Left lung (tissue), 10 donors: ENCODE measurements around the gene EME1. TPM values are rescaled to one million over a fixed set of nuclear protein-coding genes. Genes with fewer than 3 reads are reported as not detected.
A peak's percentile ranks its signal among the peaks of the same experiment; 100 is the strongest.

Experiments
- ATAC-seq: fragments of 200-7000 bp; cut with Tn5 transposase; one replicate; pipeline ENCODE4 v1.9.1; 2020; ENCODE audit warnings: moderate library complexity
- DNase-seq, 4 donors: peaks; one replicate each; pipeline ENCODE4 v3.0.0-alpha.2; 2013 to 2020
- H3K27ac ChIP-seq, 2 donors: fragments of 200-600 bp; sonication (generic) in 1 of 2; one replicate each; pipeline versions ENCODE4 v1.5.0 to v1.8.0; 2020 to 2021
- H3K27me3 ChIP-seq, 2 donors: fragments of 200-600 bp; sonication (generic) in 1 of 2; one replicate each; pipeline versions ENCODE4 v1.5.0 to v1.8.0; 2020 to 2021
- H3K36me3 ChIP-seq, 2 donors: fragments of 200-600 bp; sonication (generic) in 1 of 2; one replicate each; pipeline versions ENCODE4 v1.5.0 to v1.8.0; 2020 to 2021
- H3K4me1 ChIP-seq, 2 donors: fragments of 200-600 bp; one replicate each; pipeline ENCODE4 v1.8.0; 2021
- H3K4me3 ChIP-seq, 2 donors: fragments of 200-600 bp; sonication (generic) in 1 of 2; one replicate each; pipeline versions ENCODE4 v1.5.0 to v1.8.0; 2020 to 2021; ENCODE audit warnings: mild to moderate bottlenecking in 1 of 2
- H3K9me3 ChIP-seq, 2 donors: fragments of 200-600 bp; sonication (generic) in 1 of 2; one replicate each; pipeline versions ENCODE4 v1.5.0 to v1.8.0; 2020 to 2021
- intact Hi-C, 2 donors: fragments of 100-400 bp; cut with DNase I; formaldehyde crosslinking; loops; one replicate each; pipeline versions ENCODE4 v1.11.2 to v1.14.2; 2022
- polyA plus RNA-seq, 6 donors: library from polyadenylated mRNA; unstranded; fragments of 120-200 nt; gene quantifications; one replicate each; pipeline ENCODE4 v1.2.1, GENCODE V29; 2013; ENCODE audit not compliant: insufficient read length in 6 of 6
- total RNA-seq, 2 donors: library from RNA; stranded (reverse); fragmentation: NEBNext Ultra II Directional; extraction: Animal tissue kit (Norgen Biotek cat#: 25700); gene quantifications; one replicate each; pipeline ENCODE4 v1.2.1, GENCODE V29; 2021
- TF ChIP-seq, protein P1 (sequence below), 2 donors: fragments of 200-600 bp; sonication (generic) in 1 of 2; IDR thresholded peaks; one replicate each; pipeline versions ENCODE4 v1.5.0 to v1.8.0; 2021; ENCODE audit warnings: antibody characterized with exemption in 2 of 2
- donor health status: DM: no; HTN: yes; CAD: no.
- donor health status: DM: no; HTN: no; CAD: no.

The EME1 gene
- total and polyA plus RNA-seq, 8 donors: 2.6 to 12.7 (median 10.0) TPM

DNA sequence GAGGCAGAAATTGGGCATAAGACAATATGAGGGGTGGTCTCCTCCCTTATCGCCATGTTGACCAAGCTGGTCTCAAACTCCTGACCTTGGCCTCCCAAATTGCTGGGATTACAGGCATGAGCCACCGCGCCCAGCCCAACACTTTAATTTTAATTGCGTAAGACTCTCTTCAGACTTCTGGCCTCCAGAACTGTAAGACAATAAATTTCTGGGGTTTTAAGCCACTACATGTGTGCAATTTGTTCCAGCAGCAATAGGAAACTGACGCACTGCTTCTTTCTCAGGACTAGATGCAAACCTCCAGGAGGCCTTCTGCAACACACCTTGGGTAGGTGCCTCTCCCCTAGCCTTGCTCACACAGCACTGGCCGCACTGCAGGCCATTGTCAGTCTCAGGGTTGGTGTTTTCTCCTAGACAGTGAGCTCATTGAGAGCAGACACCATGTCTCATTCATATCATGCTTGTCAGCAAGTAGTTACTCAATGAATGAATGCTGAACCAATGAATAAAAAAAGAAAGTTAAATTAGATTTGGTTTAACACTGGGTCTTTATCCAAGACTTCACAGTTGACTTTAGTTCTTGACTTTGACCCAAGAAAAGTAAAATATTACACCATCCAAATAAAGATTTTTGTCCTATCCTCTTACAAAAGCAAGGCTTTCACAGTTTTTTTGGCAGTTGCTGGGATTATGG, 47.5 kb downstream of the EME1 start:
- Histone ChIP-seq H3K27ac (peak overlapping the region; percentile 45 to 72), H3K4me3 (no peak overlapping the region), H3K9me3 (no peaks in the 10 kb centered on the region), H3K36me3 (no peaks in the 10 kb centered on the region), H3K4me1 (peaks cover 19 to 45% of the 10 kb centered on the region in 2 donors), H3K27me3 (no peaks in the 10 kb centered on the region)
- TF ChIP-seq, protein P1, sequence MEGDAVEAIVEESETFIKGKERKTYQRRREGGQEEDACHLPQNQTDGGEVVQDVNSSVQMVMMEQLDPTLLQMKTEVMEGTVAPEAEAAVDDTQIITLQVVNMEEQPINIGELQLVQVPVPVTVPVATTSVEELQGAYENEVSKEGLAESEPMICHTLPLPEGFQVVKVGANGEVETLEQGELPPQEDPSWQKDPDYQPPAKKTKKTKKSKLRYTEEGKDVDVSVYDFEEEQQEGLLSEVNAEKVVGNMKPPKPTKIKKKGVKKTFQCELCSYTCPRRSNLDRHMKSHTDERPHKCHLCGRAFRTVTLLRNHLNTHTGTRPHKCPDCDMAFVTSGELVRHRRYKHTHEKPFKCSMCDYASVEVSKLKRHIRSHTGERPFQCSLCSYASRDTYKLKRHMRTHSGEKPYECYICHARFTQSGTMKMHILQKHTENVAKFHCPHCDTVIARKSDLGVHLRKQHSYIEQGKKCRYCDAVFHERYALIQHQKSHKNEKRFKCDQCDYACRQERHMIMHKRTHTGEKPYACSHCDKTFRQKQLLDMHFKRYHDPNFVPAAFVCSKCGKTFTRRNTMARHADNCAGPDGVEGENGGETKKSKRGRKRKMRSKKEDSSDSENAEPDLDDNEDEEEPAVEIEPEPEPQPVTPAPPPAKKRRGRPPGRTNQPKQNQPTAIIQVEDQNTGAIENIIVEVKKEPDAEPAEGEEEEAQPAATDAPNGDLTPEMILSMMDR (IDR thresholded peaks at IDR 0.05): no peak
- ATAC-seq (no peak), DNase-seq (no peak)
- intact Hi-C loops: no loop called here

DNA sequence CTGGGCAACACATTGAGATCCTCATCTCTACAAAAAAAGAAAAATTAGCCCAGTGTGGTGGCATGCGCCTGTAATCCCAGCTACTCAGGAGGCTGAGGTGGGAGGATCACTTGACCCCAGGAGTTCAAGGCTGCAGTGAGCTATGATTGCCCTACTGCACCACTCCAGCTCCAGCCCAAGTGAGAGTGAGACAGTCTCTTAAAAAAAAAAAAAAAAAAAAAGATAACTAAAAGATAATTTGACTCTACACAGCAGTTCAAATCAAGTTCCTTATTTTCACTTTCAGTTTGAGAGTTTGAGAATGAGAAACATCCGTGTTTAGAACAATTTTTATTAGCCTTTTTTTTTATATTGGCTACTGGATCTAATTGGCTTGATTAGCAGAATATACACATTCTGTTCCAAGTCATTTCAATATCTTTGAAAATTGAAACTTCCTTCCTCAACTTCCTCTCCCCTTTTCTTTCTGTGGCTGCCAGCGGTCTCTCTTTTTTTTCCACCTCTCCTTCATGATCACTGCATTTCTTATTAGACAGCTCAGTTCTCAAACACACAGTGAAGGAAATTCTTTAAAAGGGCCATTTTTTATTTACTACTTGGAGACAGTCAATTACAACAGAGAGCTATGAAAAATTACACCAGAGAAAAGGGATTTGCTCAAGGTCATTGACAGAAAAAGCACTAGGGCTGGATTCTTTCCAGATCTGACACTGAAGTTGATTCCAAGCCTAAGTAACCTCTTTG, 48.5 kb downstream of the EME1 start:
- no peak for DNase-seq
- ATAC-seq: no peak
- Histone ChIP-seq H3K36me3 (no peaks in the 10 kb centered on the region), H3K4me1 (peaks cover 20 to 53% of the 10 kb centered on the region in 2 donors), H3K27me3 (no peaks in the 10 kb centered on the region), H3K27ac (peak overlapping the region; percentile 45 to 72), H3K9me3 (no peaks in the 10 kb centered on the region), H3K4me3 (peak overlapping the region in 1 of 2 donors; percentile 13)
- TF ChIP-seq, protein P1 (IDR thresholded peaks at IDR 0.05): no peak
- intact Hi-C loops: no loop called here

DNA sequence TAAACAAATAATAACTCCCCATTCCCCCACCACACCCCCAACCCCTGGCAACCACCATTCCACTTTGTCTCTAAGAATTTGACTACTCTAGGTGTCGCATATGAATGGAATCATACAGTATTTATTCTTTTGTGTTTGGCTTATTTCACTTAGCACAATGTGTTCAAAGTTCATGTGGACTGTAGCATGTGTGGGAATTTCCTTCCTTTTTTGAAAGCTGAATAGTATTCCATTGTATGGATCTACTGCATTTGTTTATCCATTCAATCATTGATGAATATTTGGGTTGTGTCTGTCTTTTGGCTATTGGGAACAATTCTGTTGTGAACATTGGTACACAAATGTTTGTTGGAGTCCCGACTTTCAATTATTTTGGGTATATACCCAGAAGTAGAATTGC, 49.7 kb downstream of the EME1 start:
- Histone ChIP-seq H3K4me3 (no peak overlapping the region), H3K9me3 (no peaks in the 10 kb centered on the region), H3K4me1 (peaks cover 20 to 65% of the 10 kb centered on the region in 2 donors), H3K27ac (no peak overlapping the region), H3K36me3 (no peaks in the 10 kb centered on the region), H3K27me3 (no peaks in the 10 kb centered on the region)
- intact Hi-C loops: no loop called here
- TF ChIP-seq, protein P1 (IDR thresholded peaks at IDR 0.05): no peak
- ATAC-seq: no peak
- DNase-seq: no peak

DNA sequence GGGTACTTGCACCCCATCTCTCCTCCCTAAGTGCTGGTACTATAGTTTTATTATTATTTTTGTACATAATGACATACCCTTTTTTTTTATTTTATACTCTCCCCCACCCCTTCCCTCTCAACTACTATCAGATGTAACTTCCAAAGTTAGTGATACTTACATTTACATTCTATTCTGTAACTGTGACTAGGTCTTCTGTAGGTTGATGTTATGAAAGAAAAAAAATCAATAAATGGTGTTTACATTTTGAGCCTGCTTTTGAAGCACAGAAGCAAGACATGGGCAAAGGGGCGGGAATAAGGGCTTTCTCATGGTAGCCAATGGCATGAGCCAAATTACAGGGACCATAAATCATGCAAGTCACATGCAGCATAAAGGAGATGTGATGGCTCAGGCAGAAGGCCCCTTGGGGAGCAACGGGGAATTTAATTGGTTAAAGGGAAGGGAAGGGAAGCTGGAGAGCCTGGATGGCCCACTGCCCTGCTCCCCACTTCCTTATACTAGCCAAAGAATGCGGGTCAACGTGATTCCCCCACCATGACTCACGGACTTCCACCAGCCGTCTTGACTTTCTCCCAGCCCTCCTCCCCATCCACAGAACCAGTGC, 50.6 kb downstream of the EME1 start:
- H3K27me3 ChIP-seq: no peaks in the 10 kb centered on the region
- no peak overlapping the region for H3K4me3 ChIP-seq
- H3K36me3 ChIP-seq: no peaks in the 10 kb centered on the region
- H3K4me1 ChIP-seq: peaks cover 20 to 68% of the 10 kb centered on the region in 2 donors
- ATAC-seq: peak; percentile 13
- intact Hi-C loops: no loop called here
- peak in 2 of 4 donors; percentile 18 to 64 for DNase-seq
- no peaks in the 10 kb centered on the region for H3K9me3 ChIP-seq
- TF ChIP-seq, protein P1 (IDR thresholded peaks at IDR 0.05): no peak
- peak overlapping the region; percentile 55 to 56 for H3K27ac ChIP-seq
